Activated gamma-delta T cell treated with anti-CD3 and anti-CD28 coated beads, Interleukin-2, amount 50 U/mL, for 16 hours (primary cell): ENCODE data around the gene ZFHX3.

Experiments used
- DNase-seq: peaks from one replicate; pipeline ENCODE4 v3.0.0-alpha.2; 2020; ENCODE audit warnings: low read depth

The ZFHX3 gene

DNA sequence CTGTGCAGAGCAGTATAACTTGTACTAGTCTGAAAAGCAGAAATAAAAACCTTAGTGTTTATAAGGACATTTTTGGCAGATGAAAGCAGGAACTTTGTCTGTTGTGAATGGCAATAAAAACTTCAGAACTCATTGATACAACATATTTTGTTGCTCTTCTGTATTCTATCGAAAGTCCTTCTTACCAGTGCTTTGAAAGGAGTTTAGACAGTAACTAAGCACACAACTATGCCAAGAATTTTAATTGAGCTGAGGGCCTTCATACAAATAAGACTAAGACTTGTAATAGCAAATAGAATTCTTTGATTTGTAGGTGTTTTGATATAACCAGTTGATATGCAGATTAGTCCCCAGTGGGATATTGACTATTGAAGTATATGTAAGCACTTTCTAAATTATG, 308.4 kb downstream of the ZFHX3 start:
- no peak for DNase-seq

DNA sequence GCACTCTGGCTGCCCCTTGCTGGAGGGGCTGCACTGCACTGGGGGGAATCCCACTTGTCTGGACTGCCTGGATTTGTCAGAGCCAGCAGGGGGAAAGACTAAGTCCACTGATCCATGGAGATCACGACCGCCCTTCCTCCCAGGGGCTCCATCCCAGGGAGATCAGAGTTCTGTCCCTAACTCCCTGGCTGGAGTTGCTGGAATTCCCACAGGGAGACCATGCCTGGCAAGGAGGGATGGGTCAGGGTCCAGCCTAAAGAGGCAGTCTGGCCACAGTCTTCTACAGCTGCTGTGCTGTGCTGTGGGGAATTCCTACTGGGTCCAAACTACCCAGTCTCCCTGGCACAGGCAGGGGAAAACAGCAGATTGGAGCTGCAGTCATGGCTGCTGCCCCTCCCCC, 311.9 kb downstream of the ZFHX3 start:
- no peak for DNase-seq
